HCT116 (cell line): ENCODE results near the gene BICRA. TPM values are rescaled to one million over a fixed set of nuclear protein-coding genes. Genes with fewer than 3 reads are reported as not detected.

ENCODE experiments used
- ATAC-seq: fragments of 200-7000 bp; cut with Tn5 transposase; 2 replicates; pipeline ENCODE4 v1.9.1; 2020; ENCODE audit warnings: mild to moderate bottlenecking, moderate library complexity
- BruUV-seq: library from RNA; stranded (reverse); fragments of 400-500 nt; replicated peaks from 2 replicates; lab custom pipeline; 2021; lab: Mats Ljungman, UMichigan
- CTCF ChIA-PET: fragments of 300-600 bp; sonication (Branson Sonifier 250); formaldehyde crosslinking; loops from one replicate; lab custom pipeline; 2021; ENCODE audit warnings: antibody characterized with exemption; lab: Charles Lee
- POLR2A ChIA-PET: fragments of 300-600, 350-600 bp; sonication (Branson Sonifier 250); formaldehyde crosslinking; loops from one replicate; lab custom pipeline; 2021; ENCODE audit warnings: antibody characterized with exemption; lab: Charles Lee
- RAD21 ChIA-PET, 2 experiments: fragments of 300-600 bp; sonication (Branson Sonifier 250); formaldehyde crosslinking; loops; one replicate each; lab custom pipeline; 2023; ENCODE audit warnings: low total read pairs in 2 of 2; ENCODE audit not compliant: uncharacterized antibody in 2 of 2, unreplicated experiment in 2 of 2, low non-redundant PET in 1 of 2; lab: Charles Lee
- DNase-seq: peaks from one replicate; pipeline ENCODE4 v3.0.0-alpha.2; 2010; ENCODE audit warnings: low read depth, low spot score
- H2AFZ ChIP-seq: fragments of 200-600 bp; shearing (Covaris generic), sonication (generic); 2 replicates; pipeline ENCODE4 v1.6.1; 2017; ENCODE audit warnings: low read depth, mixed run types, mixed read lengths, antibody characterized with exemption, low read length; ENCODE audit not compliant: poor library complexity, severe bottlenecking
- H3K27ac ChIP-seq: 2 replicates; pipeline ENCODE4 v1.5.1; 2012; ENCODE audit warnings: low read depth, low read length
- H3K27me3 ChIP-seq: fragments of 200-600 bp; sonication (generic); 2 replicates; pipeline ENCODE4 v1.6.1; 2016; ENCODE audit warnings: mixed run types, low read length, mixed read lengths; ENCODE audit not compliant: insufficient read depth
- H3K36me3 ChIP-seq, 2 experiments: fragments of 200-500 bp in 1 of 2; fragments of 200-600 bp in 1 of 2; sonication (Bioruptor generic) in 1 of 2; sonication (generic) in 1 of 2; 2 replicates each; pipeline versions ENCODE4 v1.5.1 to v1.6.1; 2014 to 2016; ENCODE audit warnings: low read length in 2 of 2, inconsistent platforms in 1 of 2, mixed read lengths in 1 of 2, mixed run types in 1 of 2; ENCODE audit not compliant: insufficient read depth in 2 of 2, control insufficient read depth in 1 of 2
- H3K4me1 ChIP-seq, 2 experiments: fragments of 200-600 bp in 1 of 2; sonication (generic) in 1 of 2; 2 replicates each; pipeline versions ENCODE4 v1.5.1 to v1.6.1; 2012 to 2017; ENCODE audit warnings: low read length in 2 of 2, inconsistent platforms in 1 of 2, mild to moderate bottlenecking in 1 of 2, mixed read lengths in 1 of 2, mixed run types in 1 of 2, moderate library complexity in 1 of 2; ENCODE audit not compliant: insufficient read depth in 2 of 2, control insufficient read depth in 1 of 2
- H3K4me2 ChIP-seq: fragments of 200-600 bp; sonication (generic); 2 replicates; pipeline ENCODE4 v1.6.1; 2017; ENCODE audit warnings: mixed run types, low read length, mixed read lengths
- H3K4me3 ChIP-seq, 2 experiments: fragments of 200-600 bp in 1 of 2; sonication (generic) in 1 of 2; replicated peaks in 1 of 2; 2 replicates each; pipeline ENCODE4 v1.5.1; 2011 to 2016; ENCODE audit warnings: low read length in 2 of 2, control low read depth in 1 of 2, low read depth in 1 of 2, mild to moderate bottlenecking in 1 of 2, mixed read lengths in 1 of 2, mixed run types in 1 of 2
- H3K79me2 ChIP-seq: fragments of 200-600 bp; sonication (generic); 2 replicates; pipeline ENCODE4 v1.6.1; 2017; ENCODE audit warnings: mild to moderate bottlenecking, mixed run types, low read length, moderate library complexity, mixed read lengths; ENCODE audit not compliant: insufficient read depth
- H3K9ac ChIP-seq: fragments of 200-600 bp; sonication (generic); 2 replicates; pipeline ENCODE4 v1.6.1; 2016; ENCODE audit warnings: low read length, mixed read lengths
- H3K9me2 ChIP-seq: fragments of 200-600 bp; sonication (generic), shearing (Covaris generic); 2 replicates; pipeline ENCODE4 v1.6.1; 2017; ENCODE audit warnings: mixed run types, mild to moderate bottlenecking, moderate library complexity; ENCODE audit not compliant: insufficient read depth
- H3K9me3 ChIP-seq, 2 experiments: fragments of 200-500 bp in 1 of 2; fragments of 200-600 bp in 1 of 2; sonication (Bioruptor generic) in 1 of 2; sonication (generic) in 1 of 2; 2 replicates each; pipeline ENCODE4 v1.6.1; 2014 to 2017; ENCODE audit warnings: low read length in 2 of 2, mixed read lengths in 2 of 2, inconsistent platforms in 1 of 2, low read depth in 1 of 2, mild to moderate bottlenecking in 1 of 2, mixed run types in 1 of 2, moderate library complexity in 1 of 2; ENCODE audit not compliant: control insufficient read depth in 1 of 2, insufficient read depth in 1 of 2
- H4K20me1 ChIP-seq: fragments of 200-600 bp; sonication (generic), shearing (Covaris generic); 2 replicates; pipeline ENCODE4 v1.6.1; 2017; ENCODE audit warnings: mixed run types, mild to moderate bottlenecking, moderate library complexity; ENCODE audit not compliant: insufficient read depth
- ATF3 ChIP-seq: IDR thresholded peaks from 2 replicates; pipeline ENCODE4 v1.6.1; 2012
- CTCF ChIP-seq, 3 experiments: fragments of 200-600 bp in 1 of 3; sonication (generic) in 1 of 3; IDR thresholded peaks in 2 of 3; conservative IDR thresholded peaks in 1 of 3; 2 replicates each; pipeline ENCODE4 v1.5.1; 2012 to 2017; ENCODE audit warnings: low read depth in 2 of 3, low read length in 2 of 3, antibody characterized with exemption in 1 of 3, borderline replicate concordance in 1 of 3, control low read depth in 1 of 3, mild to moderate bottlenecking in 1 of 3, mixed read lengths in 1 of 3, mixed run types in 1 of 3, moderate library complexity in 1 of 3; ENCODE audit not compliant: insufficient read depth in 1 of 3
- EGR1 ChIP-seq: IDR thresholded peaks from 2 replicates; pipeline ENCODE4 v1.6.1; 2012; ENCODE audit warnings: low read depth
- FOSL1 ChIP-seq: IDR thresholded peaks from 2 replicates; pipeline ENCODE4 v1.6.1; 2012; ENCODE audit warnings: low read depth
- JUND ChIP-seq: IDR thresholded peaks from 2 replicates; pipeline ENCODE4 v1.6.1; 2012
- MAX ChIP-seq: IDR thresholded peaks from 2 replicates; pipeline ENCODE4 v1.6.1; 2012
- POLR2AphosphoS5 ChIP-seq: IDR thresholded peaks from 2 replicates; pipeline ENCODE4 v1.6.1; 2011; ENCODE audit warnings: mild to moderate bottlenecking, low read depth, low read length, moderate library complexity
- REST ChIP-seq: IDR thresholded peaks from 2 replicates; pipeline ENCODE4 v1.6.1; 2012; ENCODE audit warnings: low read depth
- SIN3A ChIP-seq: IDR thresholded peaks from 2 replicates; pipeline ENCODE4 v1.6.1; 2012; ENCODE audit warnings: low read depth
- SP1 ChIP-seq: IDR thresholded peaks from 2 replicates; pipeline ENCODE4 v1.6.1; 2012; ENCODE audit warnings: low read depth
- TCF7L2 ChIP-seq: IDR thresholded peaks from 2 replicates; pipeline ENCODE4 v1.7.0; 2011; ENCODE audit warnings: borderline replicate concordance, inconsistent platforms; ENCODE audit not compliant: insufficient read depth, insufficient read length; ENCODE audit errors: extremely low read depth
- YY1 ChIP-seq: IDR thresholded peaks from 2 replicates; pipeline ENCODE4 v1.6.1; 2011; ENCODE audit warnings: low read length, low read depth, moderate library complexity, mild to moderate bottlenecking; ENCODE audit not compliant: insufficient replicate concordance; ENCODE audit errors: extremely low read depth
- ZFX ChIP-seq: fragments of 450-650 bp; IDR thresholded peaks from 2 replicates; pipeline ENCODE4 v1.6.1; 2017
- intact Hi-C: fragments of 100-400 bp; cut with micrococcal nuclease; formaldehyde crosslinking; loops from 2 replicates; pipeline ENCODE4 v1.10.0; 2022
- total RNA-seq: library from RNA; stranded (reverse); gene quantifications from one replicate; pipeline ENCODE4 v1.2.1, GENCODE V29; 2021; ENCODE audit not compliant: unreplicated experiment

Gene BICRA
- total RNA-seq, 1 experiment from 2014 or later = 11.3 TPM

- peaks cover 8% of the 10 kb centered on the region for H3K79me2 ChIP-seq
- H3K9me2 ChIP-seq = no peaks in the 10 kb centered on the region
- POLR2A ChIA-PET = interaction anchor here (0.6 to 1.3 kb wide), 3 partner anchors 8 to 16 kb away, joined by 3 to 5 read pairs (median 4); partner anchors contain the start of gene EHD2
- peak; percentile 83 for ATAC-seq
- TF ChIP-seq SIN3A (peak; percentile 47; the same call in 1 of the 2 replicates), TCF7L2 (no peak), ATF3 (no peak), CTCF (IDR thresholded peaks at IDR 0.05 in 2 of 3, conservative IDR thresholded peaks at IDR 0.05 in 1 of 3; ENCODE audit: borderline replicate concordance in 1 of 3, insufficient read depth in 1 of 3, low read depth in 2 of 3, low read length in 2 of 3) (no peak), FOSL1 (peak; percentile 75), MAX (no peak), SP1 (peak; percentile 74), REST (no peak), POLR2AphosphoS5 (peak; percentile 55), EGR1 (peak; percentile 54), ZFX (no peak), YY1 (no peak), JUND (peak; percentile 80)
- no peaks in the 10 kb centered on the region for H3K9me3 ChIP-seq
- peak overlapping the region; percentile 49 to 58 for H3K4me3 ChIP-seq
- H3K27me3 ChIP-seq = no peaks in the 10 kb centered on the region
- intact Hi-C loops = loop anchor here (2.0 kb wide), 1 partner anchor 13 kb away; no protein-coding TSS in a partner anchor
- RAD21 ChIA-PET = interaction anchor here (0.5 to 1.0 kb wide), 2 partner anchors 17 to 91 kb away, joined by 3 to 5 read pairs; no protein-coding TSS in a partner anchor
- peak overlapping the region; percentile 98 for H3K27ac ChIP-seq
- H3K9ac ChIP-seq = peak overlapping the region; percentile 74
- peak; percentile 79 for DNase-seq
- CTCF ChIA-PET = interaction anchor here (0.9 to 9.2 kb wide), 4 partner anchors 17 to 293 kb away, joined by 3 to 62 read pairs (median 6); partner anchors contain the start of gene EHD2
- H3K4me1 ChIP-seq = peaks cover 35 to 62% of the 10 kb centered on the region in 2 experiments
- no peaks in the 10 kb centered on the region for H4K20me1 ChIP-seq
- H3K36me3 ChIP-seq = peaks cover 2 to 18% of the 10 kb centered on the region in 2 experiments; a peak in 3 of 4 replicates
- BruUV-seq = no TSS peak
- H2AFZ ChIP-seq = no peak overlapping the region
- H3K4me2 ChIP-seq = peak overlapping the region; percentile 88
Measured at GRCh38 chr19:47729468-47729798, 120.5 kb downstream of the BICRA start.
